Measurements from ENCODE around the gene APLN.

GRCh38 chrX:129641469-129641868 lies 13.3 kb downstream of the APLN start:
- TF ChIP-seq CTCF (IDR thresholded peaks at IDR 0.05) (no peak), POLR2A (IDR thresholded peaks at IDR 0.05) (no peak)
